ENCODE data around the gene NACC1.

Gene NACC1

DNA sequence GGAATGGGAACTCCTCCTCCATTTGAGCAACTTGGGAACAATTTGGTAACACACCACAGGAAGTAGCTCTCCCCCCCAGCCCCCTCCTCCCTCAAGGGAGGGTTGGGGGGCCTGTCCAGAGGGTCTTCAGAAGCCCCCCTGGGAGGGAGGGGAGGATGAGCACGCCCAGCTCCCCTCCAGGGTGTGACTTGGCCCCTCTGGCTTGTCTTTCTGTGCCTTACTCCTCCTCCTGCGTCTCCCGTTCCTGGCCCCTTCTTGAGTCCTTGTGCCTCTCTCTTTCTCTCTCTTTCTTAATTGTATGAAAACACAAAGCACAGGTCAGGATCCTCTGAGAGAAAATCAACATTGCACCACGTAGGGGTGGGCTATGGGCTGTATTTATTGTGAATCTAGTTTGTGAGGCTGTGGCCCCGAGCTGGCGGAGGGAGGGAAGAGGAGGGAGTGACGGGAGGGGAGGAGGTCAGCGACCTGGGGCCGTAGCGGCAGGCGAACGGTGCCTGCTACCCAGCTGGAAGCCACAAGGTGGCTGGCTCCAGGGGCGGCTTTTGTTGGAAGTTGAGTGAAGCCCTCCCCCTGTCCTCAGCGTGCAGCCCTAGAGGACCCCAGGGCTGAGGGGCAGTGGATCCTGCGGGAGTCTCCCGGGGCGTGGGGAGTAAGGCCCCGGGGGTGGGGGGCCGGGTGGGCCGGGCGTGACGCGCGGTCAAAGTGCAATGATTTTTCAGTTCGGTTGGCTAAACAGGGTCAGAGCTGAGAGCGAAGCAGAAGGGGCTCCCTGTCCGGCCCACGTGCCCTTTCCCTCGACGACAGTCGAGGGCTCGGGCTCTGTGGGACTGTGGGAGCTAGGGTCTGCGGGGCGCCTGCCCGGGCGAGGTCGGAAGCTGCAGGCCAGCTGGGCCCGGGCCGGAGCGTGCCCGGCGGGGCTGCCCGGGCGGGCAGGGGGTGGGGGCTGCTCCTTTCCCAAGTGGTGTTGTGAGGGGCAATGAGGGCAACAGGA, 21.8 kb upstream of the NACC1 start:
- Histone ChIP-seq H3K9me2 (replicated peaks; ENCODE audit: low read depth, low read length) (no peaks in the 10 kb centered on the region), H3K27me3 (ENCODE audit: insufficient read depth, low read length, poor library complexity, severe bottlenecking) (peaks cover 28% of the 10 kb centered on the region), H4K20me1 (ENCODE audit: insufficient read depth, low read length, poor library complexity, severe bottlenecking) (peaks cover 56% of the 10 kb centered on the region), H3K9ac (ENCODE audit: low read depth, low read length, poor library complexity, severe bottlenecking) (peak overlapping the region; percentile 100), H3K4me2 (ENCODE audit: low read depth, low read length, poor library complexity, severe bottlenecking) (peak overlapping the region; percentile 77), H2AFZ (ENCODE audit: low read length) (no peak overlapping the region), H3K9me3 (ENCODE audit: insufficient read depth, low read depth, low read length) (no peaks in the 10 kb centered on the region), H3K4me1 (ENCODE audit: insufficient read depth, low read length, poor library complexity, severe bottlenecking) (peaks cover 24% of the 10 kb centered on the region), H3F3A (ENCODE audit: low read depth) (peaks cover 33% of the 10 kb centered on the region), H3K4me3 (ENCODE audit: low read length, poor library complexity, severe bottlenecking) (peak overlapping the region; percentile 94), H3K79me2 (ENCODE audit: insufficient read depth, low read length) (peaks cover 62% of the 10 kb centered on the region), H3K36me3 (ENCODE audit: insufficient read depth, low read length) (peaks cover 22% of the 10 kb centered on the region)
- TF ChIP-seq, protein P1, sequence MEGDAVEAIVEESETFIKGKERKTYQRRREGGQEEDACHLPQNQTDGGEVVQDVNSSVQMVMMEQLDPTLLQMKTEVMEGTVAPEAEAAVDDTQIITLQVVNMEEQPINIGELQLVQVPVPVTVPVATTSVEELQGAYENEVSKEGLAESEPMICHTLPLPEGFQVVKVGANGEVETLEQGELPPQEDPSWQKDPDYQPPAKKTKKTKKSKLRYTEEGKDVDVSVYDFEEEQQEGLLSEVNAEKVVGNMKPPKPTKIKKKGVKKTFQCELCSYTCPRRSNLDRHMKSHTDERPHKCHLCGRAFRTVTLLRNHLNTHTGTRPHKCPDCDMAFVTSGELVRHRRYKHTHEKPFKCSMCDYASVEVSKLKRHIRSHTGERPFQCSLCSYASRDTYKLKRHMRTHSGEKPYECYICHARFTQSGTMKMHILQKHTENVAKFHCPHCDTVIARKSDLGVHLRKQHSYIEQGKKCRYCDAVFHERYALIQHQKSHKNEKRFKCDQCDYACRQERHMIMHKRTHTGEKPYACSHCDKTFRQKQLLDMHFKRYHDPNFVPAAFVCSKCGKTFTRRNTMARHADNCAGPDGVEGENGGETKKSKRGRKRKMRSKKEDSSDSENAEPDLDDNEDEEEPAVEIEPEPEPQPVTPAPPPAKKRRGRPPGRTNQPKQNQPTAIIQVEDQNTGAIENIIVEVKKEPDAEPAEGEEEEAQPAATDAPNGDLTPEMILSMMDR (conservative IDR thresholded peaks at IDR 0.05; ENCODE audit: low read length) = peak; percentile 46
- no peak for TF ChIP-seq EZH2phosphoT487 (IDR thresholded peaks at IDR 0.05; ENCODE audit: borderline replicate concordance)

DNA sequence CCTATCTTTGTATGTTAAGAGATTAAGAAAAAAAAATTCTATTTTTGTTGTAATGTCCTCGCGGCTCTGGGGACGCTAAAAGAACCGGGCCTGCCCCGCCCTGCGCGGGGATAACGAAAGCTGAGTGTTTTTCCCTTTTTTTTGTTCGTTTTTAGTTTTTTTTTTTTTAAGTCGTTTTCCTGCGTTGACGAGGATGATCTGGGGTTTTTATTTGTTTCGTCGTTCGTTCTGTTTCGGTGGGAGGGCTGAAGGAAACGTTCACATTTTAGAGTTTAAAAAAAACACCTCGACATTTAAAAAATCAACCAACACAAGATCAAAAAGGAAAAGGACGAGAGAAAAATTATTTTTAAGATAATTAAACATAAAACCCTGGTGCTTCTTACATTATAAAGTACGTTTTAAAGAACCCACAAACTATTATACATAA, 21.0 kb upstream of the NACC1 start:
- Histone ChIP-seq H4K20me1 (ENCODE audit: insufficient read depth, low read length, poor library complexity, severe bottlenecking) (peaks cover 64% of the 10 kb centered on the region), H3K9ac (ENCODE audit: low read depth, low read length, poor library complexity, severe bottlenecking) (peak overlapping the region; percentile 100), H3K4me2 (ENCODE audit: low read depth, low read length, poor library complexity, severe bottlenecking) (peak overlapping the region; percentile 77), H3K36me3 (ENCODE audit: insufficient read depth, low read length) (peaks cover 29% of the 10 kb centered on the region), H3K27me3 (ENCODE audit: insufficient read depth, low read length, poor library complexity, severe bottlenecking) (peaks cover 35% of the 10 kb centered on the region), H3F3A (ENCODE audit: low read depth) (peaks cover 33% of the 10 kb centered on the region), H3K4me3 (ENCODE audit: low read length, poor library complexity, severe bottlenecking) (peak overlapping the region; percentile 94), H3K9me3 (ENCODE audit: insufficient read depth, low read depth, low read length) (no peaks in the 10 kb centered on the region), H3K9me2 (replicated peaks; ENCODE audit: low read depth, low read length) (no peaks in the 10 kb centered on the region), H2AFZ (ENCODE audit: low read length) (no peak overlapping the region), H3K79me2 (ENCODE audit: insufficient read depth, low read length) (peaks cover 70% of the 10 kb centered on the region), H3K4me1 (ENCODE audit: insufficient read depth, low read length, poor library complexity, severe bottlenecking) (peaks cover 24% of the 10 kb centered on the region)
- TF ChIP-seq, protein P1 (conservative IDR thresholded peaks at IDR 0.05; ENCODE audit: low read length) = no peak
- no peak for TF ChIP-seq EZH2phosphoT487 (IDR thresholded peaks at IDR 0.05; ENCODE audit: borderline replicate concordance)

GRCh38 chr19:13097463-13098258, 20.4 kb upstream of the NACC1 start:
- TF ChIP-seq, protein P1 (conservative IDR thresholded peaks at IDR 0.05; ENCODE audit: low read length) = no peak
- TF ChIP-seq EZH2phosphoT487 (IDR thresholded peaks at IDR 0.05; ENCODE audit: borderline replicate concordance) = no peak
- Histone ChIP-seq H3K27me3 (ENCODE audit: insufficient read depth, low read length, poor library complexity, severe bottlenecking) (peaks cover 39% of the 10 kb centered on the region), H3K4me2 (ENCODE audit: low read depth, low read length, poor library complexity, severe bottlenecking) (peak overlapping the region; percentile 77), H2AFZ (ENCODE audit: low read length) (no peak overlapping the region), H3K4me3 (ENCODE audit: low read length, poor library complexity, severe bottlenecking) (peak overlapping the region; percentile 94), H3K9me3 (ENCODE audit: insufficient read depth, low read depth, low read length) (no peaks in the 10 kb centered on the region), H3K36me3 (ENCODE audit: insufficient read depth, low read length) (peaks cover 30% of the 10 kb centered on the region), H4K20me1 (ENCODE audit: insufficient read depth, low read length, poor library complexity, severe bottlenecking) (peaks cover 69% of the 10 kb centered on the region), H3F3A (ENCODE audit: low read depth) (peaks cover 33% of the 10 kb centered on the region), H3K79me2 (ENCODE audit: insufficient read depth, low read length) (peaks cover 76% of the 10 kb centered on the region), H3K9ac (ENCODE audit: low read depth, low read length, poor library complexity, severe bottlenecking) (peak overlapping the region; percentile 100), H3K4me1 (ENCODE audit: insufficient read depth, low read length, poor library complexity, severe bottlenecking) (peaks cover 24% of the 10 kb centered on the region), H3K9me2 (replicated peaks; ENCODE audit: low read depth, low read length) (no peaks in the 10 kb centered on the region)

Data from Loucy (cell line).